Testis (tissue), 3 donors: ENCODE measurements around the gene KCNK10. TPM values are rescaled to one million over a fixed set of nuclear protein-coding genes. Genes with fewer than 3 reads are reported as not detected.

Experiments
- DNase-seq: peaks from one replicate; pipeline ENCODE4 v3.0.0-alpha.2; 2019
- H3K27ac ChIP-seq, 2 donors: fragments of 200-600 bp; sonication (generic); one replicate each; pipeline ENCODE4 v1.5.1; 2019
- H3K27me3 ChIP-seq: fragments of 200-600 bp; sonication (generic); one replicate; pipeline ENCODE4 v1.5.1; 2019
- H3K36me3 ChIP-seq: fragments of 200-600 bp; sonication (generic); one replicate; pipeline ENCODE4 v1.5.1; 2017; ENCODE audit warnings: low read depth; ENCODE audit errors: missing control alignments
- H3K4me1 ChIP-seq: fragments of 200-600 bp; sonication (generic); one replicate; pipeline ENCODE4 v1.5.1; 2019
- H3K4me3 ChIP-seq, 2 donors: fragments of 200-600 bp; sonication (generic); one replicate each; pipeline ENCODE4 v1.5.1; 2017 to 2019
- H3K9me3 ChIP-seq: fragments of 200-600 bp; sonication (generic); one replicate; pipeline ENCODE4 v1.5.1; 2017
- CTCF ChIP-seq, 3 experiments: fragments of 450-650 bp in 2 of 3; fragments of 200-600 bp in 1 of 3; sonication (generic) in 1 of 3; IDR thresholded peaks; one replicate each; pipeline ENCODE4 v1.5.1; 2016 to 2019; ENCODE audit warnings: antibody characterized with exemption in 3 of 3, mild to moderate bottlenecking in 2 of 3, moderate library complexity in 1 of 3
- POLR2A ChIP-seq: fragments of 450-650 bp; IDR thresholded peaks from one replicate; pipeline ENCODE4 v1.6.1; 2017; ENCODE audit warnings: antibody characterized with exemption, mild to moderate bottlenecking, moderate library complexity
- WGBS, 2 donors: methylation state at CpG; one replicate each; pipeline ENCODE4 v1.1.5; 2018; 5-methylcytosine and 5-hydroxymethylcytosine counted together
- intact Hi-C: fragments of 100-400 bp; cut with DNase I; formaldehyde crosslinking; loops from one replicate; pipeline ENCODE4 v1.15.1; 2023; ENCODE audit warnings: low total_unique reads
- polyA plus RNA-seq: library from polyadenylated mRNA; stranded (reverse); fragments of 350-450 nt; fragmentation: Illumina TruSeq; extraction: RNeasy Lipid Tissue Mini Kit (QIAGEN cat#74804); gene quantifications from one replicate; pipeline ENCODE4 v1.2.3, GENCODE V29; 2014; ENCODE audit warnings: low read depth, low replicate concordance; ENCODE audit not compliant: insufficient read depth
- total RNA-seq, 2 donors: library from RNA; depleted of rRNA; stranded (reverse); fragments of >200 nt; gene quantifications; one replicate each; pipeline ENCODE4 v1.2.3, GENCODE V29; 2016

The KCNK10 gene
- total and polyA plus RNA-seq, 3 donors from 2014 or later, result 0.55 to 4.2 (median 1.6) TPM

GRCh38 chr14:88185843-88186242 is 137.2 kb downstream of the KCNK10 start:
- intact Hi-C loops, result no loop called here

GRCh38 chr14:88184956-88185355 is 138.1 kb downstream of the KCNK10 start:
- H3K4me3 ChIP-seq, result no peak overlapping the region
- no peak for TF ChIP-seq CTCF (IDR thresholded peaks at IDR 0.05)
- TF ChIP-seq POLR2A, result no peak
- no peaks in the 10 kb centered on the region for H3K36me3 ChIP-seq
- intact Hi-C loops, result no loop called here
- no peak for DNase-seq
- H3K27ac ChIP-seq, result no peak overlapping the region
- H3K27me3 ChIP-seq, result no peaks in the 10 kb centered on the region
- no peaks in the 10 kb centered on the region for H3K9me3 ChIP-seq
- WGBS, 2 donors, result 88 to 90% methylated on average over 8 of the region's 8 CpGs
- peaks cover 5% of the 10 kb centered on the region for H3K4me1 ChIP-seq

More at GRCh38 chr14:88185843-88186242, 137.2 kb downstream of the KCNK10 start:
- WGBS, 2 donors, result 84 to 97% methylated on average over 6 to 22 of the region's 22 CpGs
- Histone ChIP-seq H3K4me1 (peaks cover 6% of the 10 kb centered on the region), H3K4me3 (no peak overlapping the region), H3K36me3 (no peaks in the 10 kb centered on the region), H3K27me3 (no peaks in the 10 kb centered on the region), H3K27ac (no peak overlapping the region), H3K9me3 (no peaks in the 10 kb centered on the region)
- no peak for DNase-seq
- TF ChIP-seq POLR2A (no peak), CTCF (IDR thresholded peaks at IDR 0.05) (no peak)

GRCh38 chr14:88181072-88181471 is 142.0 kb downstream of the KCNK10 start:
- Histone ChIP-seq H3K4me3 (no peak overlapping the region), H3K27ac (no peak overlapping the region), H3K9me3 (no peaks in the 10 kb centered on the region), H3K4me1 (no peaks in the 10 kb centered on the region), H3K27me3 (no peaks in the 10 kb centered on the region), H3K36me3 (no peaks in the 10 kb centered on the region)
- no peak for DNase-seq
- TF ChIP-seq CTCF (IDR thresholded peaks at IDR 0.05), result no peak
- TF ChIP-seq POLR2A, result no peak
- WGBS, 2 donors, result 59 to 73% methylated on average over 5 of the region's 5 CpGs
- intact Hi-C loops, result no loop called here

GRCh38 chr14:88179716-88180115 is 143.4 kb downstream of the KCNK10 start:
- TF ChIP-seq CTCF (IDR thresholded peaks at IDR 0.05) (no peak), POLR2A (no peak)
- Histone ChIP-seq H3K27ac (no peak overlapping the region), H3K9me3 (no peaks in the 10 kb centered on the region), H3K4me1 (no peaks in the 10 kb centered on the region), H3K36me3 (no peaks in the 10 kb centered on the region), H3K4me3 (no peak overlapping the region), H3K27me3 (no peaks in the 10 kb centered on the region)
- no peak for DNase-seq
- 91 to 93% methylated on average over 6 of the region's 6 CpGs for WGBS, 2 donors
- intact Hi-C loops, result no loop called here

- Histone ChIP-seq H3K27me3 (no peaks in the 10 kb centered on the region), H3K36me3 (no peaks in the 10 kb centered on the region), H3K9me3 (no peaks in the 10 kb centered on the region), H3K4me3 (no peak overlapping the region), H3K4me1 (no peaks in the 10 kb centered on the region), H3K27ac (no peak overlapping the region)
- TF ChIP-seq CTCF (IDR thresholded peaks at IDR 0.05) (no peak), POLR2A (no peak)
- no peak for DNase-seq
- intact Hi-C loops, result no loop called here
Observed at GRCh38 chr14:88170333-88170732, 152.7 kb downstream of the KCNK10 start.
